CD8-positive, alpha-beta memory T cell (primary cell): Measurements from ENCODE around the gene LRRN4. TPM values are rescaled to one million over a fixed set of nuclear protein-coding genes. Genes with fewer than 3 reads are reported as not detected.
A peak's percentile ranks its signal among the peaks of the same experiment; 100 is the strongest.

Experiments used
- CTCF ChIA-PET: fragments of 350-600 bp; sonication (Branson Sonifier 250); formaldehyde crosslinking; loops from one replicate; lab custom pipeline; 2021; ENCODE audit warnings: antibody characterized with exemption; lab: Charles Lee
- POLR2A ChIA-PET: fragments of 350-600 bp; sonication (Branson Sonifier 250); formaldehyde crosslinking; loops from one replicate; lab custom pipeline; 2021; ENCODE audit warnings: antibody characterized with exemption; lab: Charles Lee
- DNase-seq, 5 donors: peaks; one replicate each; pipeline versions ENCODE4 v3.0.0 to v3.0.0-alpha.2; 2020 to 2022; ENCODE audit warnings: mixed read lengths in 1 of 5
- H3K27ac ChIP-seq: one replicate; pipeline ENCODE4 v1.7.0; 2013; ENCODE audit warnings: low read depth, mild to moderate bottlenecking, low read length, moderate library complexity
- H3K27me3 ChIP-seq: 2 replicates; pipeline ENCODE4 v1.7.0; 2013; ENCODE audit warnings: low read length, mild to moderate bottlenecking; ENCODE audit not compliant: insufficient read depth, poor library complexity, severe bottlenecking
- H3K36me3 ChIP-seq: 2 replicates; pipeline ENCODE4 v1.7.0; 2013; ENCODE audit warnings: mild to moderate bottlenecking, low read length, moderate library complexity; ENCODE audit not compliant: insufficient read depth
- H3K4me1 ChIP-seq: 2 replicates; pipeline ENCODE4 v1.7.0; 2013; ENCODE audit warnings: mild to moderate bottlenecking, low read length, moderate library complexity; ENCODE audit not compliant: insufficient read depth
- H3K4me3 ChIP-seq: 2 replicates; pipeline ENCODE4 v1.7.0; 2013; ENCODE audit warnings: mild to moderate bottlenecking, low read length
- H3K9me3 ChIP-seq: 2 replicates; pipeline ENCODE4 v1.7.0; 2013; ENCODE audit warnings: mild to moderate bottlenecking, low read length
- H3K27ac Mint-ChIP-seq, 8 donors: one replicate each; pipeline ENCODE4 v1.8.0; 2020 to 2021; ENCODE audit warnings: mixed read lengths in 8 of 8, mild to moderate bottlenecking in 6 of 8, inconsistent platforms in 3 of 8, moderate library complexity in 3 of 8
- H3K27me3 Mint-ChIP-seq, 2 donors: one replicate each; pipeline ENCODE4 v1.8.0; 2020 to 2021; ENCODE audit warnings: mixed read lengths in 2 of 2, mild to moderate bottlenecking in 1 of 2, moderate library complexity in 1 of 2
- H3K36me3 Mint-ChIP-seq, 3 donors: one replicate each; pipeline ENCODE4 v1.8.0; 2020 to 2021; ENCODE audit warnings: mixed read lengths in 3 of 3, inconsistent platforms in 1 of 3, mild to moderate bottlenecking in 1 of 3
- H3K4me1 Mint-ChIP-seq, 3 donors: one replicate each; pipeline ENCODE4 v1.8.0; 2020 to 2021; ENCODE audit warnings: mixed read lengths in 3 of 3, inconsistent platforms in 1 of 3, mild to moderate bottlenecking in 1 of 3
- H3K4me3 Mint-ChIP-seq, 7 donors: one replicate each; pipeline ENCODE4 v1.8.0; 2020 to 2021; ENCODE audit warnings: mixed read lengths in 7 of 7, mild to moderate bottlenecking in 6 of 7, moderate library complexity in 4 of 7, inconsistent platforms in 2 of 7
- H3K9me3 Mint-ChIP-seq, 5 donors: one replicate each; pipeline ENCODE4 v1.8.0; 2020 to 2022; ENCODE audit warnings: mixed read lengths in 5 of 5, mild to moderate bottlenecking in 3 of 5, moderate library complexity in 2 of 5, inconsistent platforms in 1 of 5
- polyA plus RNA-seq: library from polyadenylated mRNA; unstranded; fragments of 300-500 nt; fragmentation: Illumina TruSeq; gene quantifications from one replicate; pipeline ENCODE4 v1.2.3, GENCODE V29; 2021
- total RNA-seq, 2 experiments: library from RNA; stranded (reverse); gene quantifications; one replicate each; pipeline ENCODE4 v1.2.3, GENCODE V29; 2021

LRRN4 gene
- total and polyA plus RNA-seq, 3 experiments from 2014 or later, result not detected

- Histone ChIP-seq H3K27me3 (no peaks in the 10 kb centered on the region), H3K27ac (no peak overlapping the region), H3K36me3 (peaks cover 3% of the 10 kb centered on the region), H3K4me3 (no peak overlapping the region), H3K9me3 (no peaks in the 10 kb centered on the region), H3K4me1 (no peaks in the 10 kb centered on the region)
- POLR2A ChIA-PET, result no interaction called here
- CTCF ChIA-PET, result no interaction called here
- Mint-ChIP-seq H3K9me3 (no peaks in the 10 kb centered on the region), H3K27ac (peak overlapping the region in 1 of 8 donors; percentile 47), H3K4me1 (no peaks in the 10 kb centered on the region), H3K36me3 (peaks cover 2 to 17% (median 8%) of the 10 kb centered on the region in 3 donors), H3K4me3 (no peak overlapping the region), H3K27me3 (peaks cover 0 to 4% of the 10 kb centered on the region in 2 donors)
- no peak for DNase-seq
Measured at GRCh38 chr20:6045566-6045965, 8.3 kb downstream of the LRRN4 start.

- H3K4me3 Mint-ChIP-seq, result no peak overlapping the region
- H3K36me3 Mint-ChIP-seq, result peaks cover 11 to 32% (median 14%) of the 10 kb centered on the region in 3 donors
- no peaks in the 10 kb centered on the region for H3K4me1 Mint-ChIP-seq
- Histone ChIP-seq H3K36me3 (peaks cover 6% of the 10 kb centered on the region), H3K9me3 (no peaks in the 10 kb centered on the region), H3K4me3 (no peak overlapping the region), H3K27me3 (no peaks in the 10 kb centered on the region), H3K27ac (no peak overlapping the region), H3K4me1 (no peaks in the 10 kb centered on the region)
- no peaks in the 10 kb centered on the region for H3K9me3 Mint-ChIP-seq
- POLR2A ChIA-PET, result no interaction called here
- H3K27me3 Mint-ChIP-seq, result no peaks in the 10 kb centered on the region
- no peak overlapping the region for H3K27ac Mint-ChIP-seq
- DNase-seq, result no peak
- CTCF ChIA-PET, result no interaction called here
Measured at GRCh38 chr20:6044115-6044514, 9.7 kb downstream of the LRRN4 start.

DNA sequence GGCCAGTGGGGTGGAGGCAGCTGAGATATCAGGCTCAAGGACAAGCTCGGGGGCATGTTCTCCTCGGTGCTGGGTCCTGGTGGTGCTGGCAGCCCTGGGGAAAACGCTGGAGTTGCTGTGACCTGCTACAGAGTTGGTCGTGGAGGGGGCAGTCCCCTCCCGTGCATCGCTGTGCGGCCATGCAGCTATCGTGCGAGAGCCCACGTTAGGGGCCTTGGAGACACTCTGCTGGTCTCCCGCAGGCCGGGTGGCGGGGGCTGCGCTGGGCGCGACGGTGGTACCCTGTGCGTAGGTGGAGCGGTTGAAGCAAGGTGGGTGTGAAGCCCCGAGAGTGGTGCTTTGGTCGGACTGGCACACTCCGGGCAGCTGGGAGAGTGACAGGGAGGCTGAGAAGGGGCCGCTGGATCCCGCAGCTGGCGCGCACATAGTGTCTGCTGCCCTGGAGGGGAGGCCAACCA, 12.0 kb downstream of the LRRN4 start:
- no peak overlapping the region for H3K4me3 ChIP-seq
- H3K4me3 Mint-ChIP-seq, result no peak overlapping the region
- no peaks in the 10 kb centered on the region for H3K27me3 Mint-ChIP-seq
- H3K27me3 ChIP-seq, result no peaks in the 10 kb centered on the region
- no peak overlapping the region for H3K27ac ChIP-seq
- CTCF ChIA-PET, result no interaction called here
- H3K4me1 Mint-ChIP-seq, result no peaks in the 10 kb centered on the region
- POLR2A ChIA-PET, result no interaction called here
- peaks cover 14% of the 10 kb centered on the region for H3K36me3 ChIP-seq
- no peak for DNase-seq
- H3K27ac Mint-ChIP-seq, result no peak overlapping the region
- H3K9me3 ChIP-seq, result no peaks in the 10 kb centered on the region
- H3K4me1 ChIP-seq, result no peaks in the 10 kb centered on the region
- H3K9me3 Mint-ChIP-seq, result no peaks in the 10 kb centered on the region
- H3K36me3 Mint-ChIP-seq, result peaks cover 13 to 53% (median 14%) of the 10 kb centered on the region in 3 donors

DNA sequence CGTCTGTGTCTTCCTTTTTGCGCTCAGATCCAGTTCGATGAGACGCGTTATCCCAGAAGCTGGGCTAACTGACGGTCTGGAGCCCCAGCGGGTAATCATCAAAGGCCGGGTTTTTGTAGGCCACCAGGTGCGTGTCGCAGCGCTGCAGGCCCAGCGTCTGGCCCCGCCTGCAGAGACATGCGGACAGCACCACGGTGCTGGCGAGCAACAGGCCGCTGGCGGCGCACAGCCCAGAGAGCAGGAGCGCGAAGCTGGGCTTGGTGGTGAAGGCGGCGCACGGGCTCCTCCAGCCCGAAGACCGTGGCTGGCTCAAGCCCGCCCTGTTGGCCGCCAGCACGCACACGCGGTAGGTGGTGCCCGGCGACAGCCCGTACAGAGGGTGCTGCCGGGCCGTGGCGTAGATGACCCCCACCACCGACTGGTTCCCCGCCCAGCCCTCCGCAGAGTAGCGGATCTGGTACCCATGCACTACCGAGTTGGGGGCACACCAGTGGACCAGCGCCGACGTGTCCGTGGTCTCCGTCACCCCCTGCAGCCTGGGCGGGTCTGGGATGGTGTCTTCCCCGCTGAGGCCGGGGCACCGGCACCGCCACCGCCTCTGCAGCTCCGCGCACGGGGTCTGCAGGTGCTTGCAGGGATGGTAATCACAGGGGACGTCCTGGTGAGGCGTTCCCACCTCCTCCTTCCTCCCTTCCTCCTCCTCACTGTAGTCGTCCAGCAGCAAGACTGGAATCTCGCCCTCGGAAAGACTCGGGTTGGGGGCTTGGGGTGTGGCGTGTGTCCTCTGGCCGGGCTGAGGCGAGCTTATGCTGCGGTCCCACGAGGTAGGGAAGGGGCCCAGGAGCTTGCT, 12.7 kb downstream of the LRRN4 start:
- H3K27ac ChIP-seq, result no peak overlapping the region
- no peaks in the 10 kb centered on the region for H3K4me1 ChIP-seq
- POLR2A ChIA-PET, result no interaction called here
- Mint-ChIP-seq H3K4me3 (no peak overlapping the region), H3K27ac (no peak overlapping the region), H3K36me3 (peaks cover 13 to 59% (median 14%) of the 10 kb centered on the region in 3 donors), H3K4me1 (no peaks in the 10 kb centered on the region), H3K27me3 (no peaks in the 10 kb centered on the region), H3K9me3 (no peaks in the 10 kb centered on the region)
- no peaks in the 10 kb centered on the region for H3K27me3 ChIP-seq
- no peaks in the 10 kb centered on the region for H3K9me3 ChIP-seq
- CTCF ChIA-PET, result no interaction called here
- DNase-seq, result no peak
- H3K36me3 ChIP-seq, result peaks cover 21% of the 10 kb centered on the region
- H3K4me3 ChIP-seq, result no peak overlapping the region

- no peaks in the 10 kb centered on the region for H3K9me3 Mint-ChIP-seq
- H3K27me3 ChIP-seq, result no peaks in the 10 kb centered on the region
- no peak overlapping the region for H3K27ac ChIP-seq
- no peak for DNase-seq
- H3K9me3 ChIP-seq, result no peaks in the 10 kb centered on the region
- H3K36me3 ChIP-seq, result peaks cover 23% of the 10 kb centered on the region
- ChIA-PET CTCF (no interaction called here), POLR2A (no interaction called here)
- H3K27me3 Mint-ChIP-seq, result no peaks in the 10 kb centered on the region
- no peak overlapping the region for H3K4me3 ChIP-seq
- no peaks in the 10 kb centered on the region for H3K4me1 ChIP-seq
- H3K4me3 Mint-ChIP-seq, result no peak overlapping the region
- H3K27ac Mint-ChIP-seq, result no peak overlapping the region
- no peaks in the 10 kb centered on the region for H3K4me1 Mint-ChIP-seq
- peaks cover 13 to 62% (median 14%) of the 10 kb centered on the region in 3 donors for H3K36me3 Mint-ChIP-seq
Measured at GRCh38 chr20:6040540-6040939, 13.3 kb downstream of the LRRN4 start.

- H3K4me3 Mint-ChIP-seq, result peak overlapping the region in 1 of 7 donors; percentile 3
- H3K27ac ChIP-seq, result no peak overlapping the region
- H3K9me3 ChIP-seq, result no peaks in the 10 kb centered on the region
- H3K4me3 ChIP-seq, result no peak overlapping the region
- DNase-seq, result no peak
- H3K9me3 Mint-ChIP-seq, result no peaks in the 10 kb centered on the region
- H3K27me3 ChIP-seq, result no peaks in the 10 kb centered on the region
- H3K36me3 Mint-ChIP-seq, result peaks cover 15 to 66% (median 16%) of the 10 kb centered on the region in 3 donors
- ChIA-PET POLR2A (no interaction called here), CTCF (no interaction called here)
- H3K4me1 ChIP-seq, result no peaks in the 10 kb centered on the region
- peak overlapping the region in 2 of 8 donors; percentile 6 to 57 for H3K27ac Mint-ChIP-seq
- H3K27me3 Mint-ChIP-seq, result no peaks in the 10 kb centered on the region
- peaks cover 0 to under 1% (median under 1%) of the 10 kb centered on the region in 3 donors for H3K4me1 Mint-ChIP-seq
- peaks cover 25% of the 10 kb centered on the region for H3K36me3 ChIP-seq
Measured at GRCh38 chr20:6039766-6040165, 14.1 kb downstream of the LRRN4 start.

DNA sequence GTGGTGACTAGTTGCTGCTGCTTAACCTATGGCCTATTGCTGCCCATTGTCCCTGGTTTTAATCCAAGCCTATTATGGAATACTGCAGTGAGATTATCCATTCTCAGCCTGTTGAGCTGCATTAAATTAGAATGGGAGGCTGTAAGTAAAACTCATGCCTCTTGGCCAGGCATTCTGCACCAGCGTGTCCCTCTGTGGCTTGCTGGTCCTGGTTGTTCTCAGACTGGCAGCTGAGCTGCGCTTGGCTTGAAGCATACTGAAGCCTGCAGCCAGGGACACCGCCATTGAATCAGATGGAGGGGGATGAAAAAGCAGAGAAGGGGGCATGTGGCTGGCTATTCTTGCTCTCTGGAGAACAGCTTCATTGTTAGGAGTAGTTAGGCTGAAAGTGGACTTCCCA, 15.6 kb downstream of the LRRN4 start:
- Mint-ChIP-seq H3K27me3 (no peaks in the 10 kb centered on the region), H3K9me3 (no peaks in the 10 kb centered on the region), H3K27ac (peak overlapping the region in 1 of 8 donors; percentile 87), H3K4me1 (peaks cover 0 to 9% (median 3%) of the 10 kb centered on the region in 3 donors), H3K36me3 (peaks cover 19 to 82% (median 26%) of the 10 kb centered on the region in 3 donors), H3K4me3 (no peak overlapping the region)
- H3K9me3 ChIP-seq, result no peaks in the 10 kb centered on the region
- H3K4me1 ChIP-seq, result no peaks in the 10 kb centered on the region
- no peak for DNase-seq
- H3K27me3 ChIP-seq, result no peaks in the 10 kb centered on the region
- H3K36me3 ChIP-seq, result peaks cover 36% of the 10 kb centered on the region
- ChIA-PET POLR2A (no interaction called here), CTCF (no interaction called here)
- no peak overlapping the region for H3K27ac ChIP-seq
- no peak overlapping the region for H3K4me3 ChIP-seq

GRCh38 chr20:6037082-6037481, 16.8 kb downstream of the LRRN4 start:
- CTCF ChIA-PET, result no interaction called here
- peaks cover 36% of the 10 kb centered on the region for H3K36me3 ChIP-seq

More at GRCh38 chr20:6037082-6037481, 16.8 kb downstream of the LRRN4 start:
- Mint-ChIP-seq H3K27me3 (no peaks in the 10 kb centered on the region), H3K4me1 (peaks cover 0 to 9% (median 3%) of the 10 kb centered on the region in 3 donors), H3K9me3 (no peaks in the 10 kb centered on the region), H3K36me3 (peaks cover 15 to 83% (median 33%) of the 10 kb centered on the region in 3 donors), H3K4me3 (no peak overlapping the region), H3K27ac (peak overlapping the region in 1 of 8 donors; percentile 32)
- Histone ChIP-seq H3K27ac (no peak overlapping the region), H3K9me3 (no peaks in the 10 kb centered on the region), H3K4me3 (no peak overlapping the region), H3K27me3 (no peaks in the 10 kb centered on the region), H3K4me1 (no peaks in the 10 kb centered on the region)
- DNase-seq, result no peak
- POLR2A ChIA-PET, result no interaction called here
